ENCODE results near the gene BICD1. TPM values are rescaled to one million over a fixed set of nuclear protein-coding genes. Genes with fewer than 3 reads are reported as not detected.
A peak's percentile ranks its signal among the peaks of the same experiment; 100 is the strongest.

Gene BICD1
- total and polyA plus RNA-seq, 2 experiments from 2014 or later = 59.3 to 83.6 TPM

DNA sequence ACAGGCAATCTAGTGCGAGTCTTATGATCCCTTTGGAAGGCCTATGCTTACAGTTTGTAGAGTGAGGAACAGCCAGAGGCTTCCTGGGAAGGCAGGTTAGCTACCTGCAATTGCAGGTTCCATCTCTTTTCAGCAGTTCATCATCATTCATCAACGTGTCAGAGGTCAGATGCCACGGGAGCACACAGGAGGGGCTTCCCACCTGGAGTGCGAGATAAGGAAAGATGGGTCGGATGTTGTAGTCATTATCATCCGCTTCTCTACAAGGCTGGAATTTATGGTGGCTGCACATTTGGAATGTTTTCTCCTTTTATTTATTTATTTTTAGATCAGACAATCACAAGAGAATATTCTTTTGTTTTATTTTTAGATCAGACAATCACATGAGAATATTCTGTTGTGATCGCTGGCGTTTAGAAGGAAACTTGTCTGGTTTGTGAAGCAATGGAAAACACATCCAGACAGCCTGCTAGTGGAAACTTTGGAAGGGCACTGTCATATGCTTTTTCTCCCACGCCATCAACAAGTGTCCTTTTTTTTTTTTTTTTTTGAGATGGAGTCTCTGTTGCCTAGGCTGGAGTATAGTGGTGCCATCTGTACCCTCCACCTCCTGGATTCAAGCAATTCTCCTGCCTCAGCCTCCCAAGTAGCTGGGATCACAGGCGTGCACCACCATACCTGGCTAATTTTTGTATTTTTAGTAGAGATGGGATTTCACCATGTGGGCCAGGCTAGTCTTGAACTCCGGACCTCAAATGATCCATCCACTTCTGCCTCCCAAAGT, 1.9 kb upstream of the BICD1 start (continued):
- TF ChIP-seq, protein P1, sequence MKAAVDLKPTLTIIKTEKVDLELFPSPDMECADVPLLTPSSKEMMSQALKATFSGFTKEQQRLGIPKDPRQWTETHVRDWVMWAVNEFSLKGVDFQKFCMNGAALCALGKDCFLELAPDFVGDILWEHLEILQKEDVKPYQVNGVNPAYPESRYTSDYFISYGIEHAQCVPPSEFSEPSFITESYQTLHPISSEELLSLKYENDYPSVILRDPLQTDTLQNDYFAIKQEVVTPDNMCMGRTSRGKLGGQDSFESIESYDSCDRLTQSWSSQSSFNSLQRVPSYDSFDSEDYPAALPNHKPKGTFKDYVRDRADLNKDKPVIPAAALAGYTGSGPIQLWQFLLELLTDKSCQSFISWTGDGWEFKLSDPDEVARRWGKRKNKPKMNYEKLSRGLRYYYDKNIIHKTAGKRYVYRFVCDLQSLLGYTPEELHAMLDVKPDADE (IDR thresholded peaks at IDR 0.05) = no peak
- no peak for TF ChIP-seq STAT1 (IDR thresholded peaks at IDR 0.05; ENCODE audit: unreplicated experiment)
- TF ChIP-seq EZH2phosphoT487 (IDR thresholded peaks at IDR 0.05; ENCODE audit: unreplicated experiment) = no peak
- no peak for TF ChIP-seq JUNB (IDR thresholded peaks at IDR 0.05; ENCODE audit: unreplicated experiment)
- TF ChIP-seq REST (IDR thresholded peaks at IDR 0.05; ENCODE audit: unreplicated experiment) = no peak
- no peak for TF ChIP-seq EZH2 (IDR thresholded peaks at IDR 0.05; ENCODE audit: low read depth, unreplicated experiment)
- TF ChIP-seq NANOG (IDR thresholded peaks at IDR 0.05; ENCODE audit: borderline replicate concordance) = no peak
- no peak for TF ChIP-seq CREB1 (CRISPR knock-in tag; IDR thresholded peaks at IDR 0.05; ENCODE audit: low read depth)

- Mint-ChIP-seq H3K36me3 (ENCODE audit: low read depth) (peaks cover 10% of the 10 kb centered on the region; the same call in 2 of the 3 replicates), H3K27ac (peak overlapping the region; percentile 86), H3K27me3 (ENCODE audit: insufficient read depth, low read depth, poor library complexity) (peaks cover 4% of the 10 kb centered on the region), H3K4me3 (peak overlapping the region; percentile 78), H3K9me3 (peaks cover 2% of the 10 kb centered on the region), H3K4me1 (peaks cover 23% of the 10 kb centered on the region)
- Histone ChIP-seq H3F3A (replicated peaks; ENCODE audit: low read depth) (no peaks in the 10 kb centered on the region; the same call in 1 of the 2 replicates), H4K20me1 (replicated peaks; ENCODE audit: insufficient read depth) (no peaks in the 10 kb centered on the region), H3K9me2 (ENCODE audit: insufficient read depth) (peaks cover 10% of the 10 kb centered on the region), H3K4me3 (peak overlapping the region; percentile 95), H2AFZ (peak overlapping the region; percentile 67; the same call in 1 of the 2 replicates), H3K79me2 (replicated peaks; ENCODE audit: insufficient read depth) (peaks cover 42% of the 10 kb centered on the region), H3K27me3 (ENCODE audit: insufficient read depth) (no peaks in the 10 kb centered on the region), H3K27ac (ENCODE audit: low read depth) (peak overlapping the region; percentile 87), H3K4me2 (peak overlapping the region; percentile 96), H3K4me1 (ENCODE audit: insufficient read depth) (peaks cover 35% of the 10 kb centered on the region), H3K36me3 (ENCODE audit: insufficient read depth) (no peaks in the 10 kb centered on the region)
- TF ChIP-seq, protein P2, sequence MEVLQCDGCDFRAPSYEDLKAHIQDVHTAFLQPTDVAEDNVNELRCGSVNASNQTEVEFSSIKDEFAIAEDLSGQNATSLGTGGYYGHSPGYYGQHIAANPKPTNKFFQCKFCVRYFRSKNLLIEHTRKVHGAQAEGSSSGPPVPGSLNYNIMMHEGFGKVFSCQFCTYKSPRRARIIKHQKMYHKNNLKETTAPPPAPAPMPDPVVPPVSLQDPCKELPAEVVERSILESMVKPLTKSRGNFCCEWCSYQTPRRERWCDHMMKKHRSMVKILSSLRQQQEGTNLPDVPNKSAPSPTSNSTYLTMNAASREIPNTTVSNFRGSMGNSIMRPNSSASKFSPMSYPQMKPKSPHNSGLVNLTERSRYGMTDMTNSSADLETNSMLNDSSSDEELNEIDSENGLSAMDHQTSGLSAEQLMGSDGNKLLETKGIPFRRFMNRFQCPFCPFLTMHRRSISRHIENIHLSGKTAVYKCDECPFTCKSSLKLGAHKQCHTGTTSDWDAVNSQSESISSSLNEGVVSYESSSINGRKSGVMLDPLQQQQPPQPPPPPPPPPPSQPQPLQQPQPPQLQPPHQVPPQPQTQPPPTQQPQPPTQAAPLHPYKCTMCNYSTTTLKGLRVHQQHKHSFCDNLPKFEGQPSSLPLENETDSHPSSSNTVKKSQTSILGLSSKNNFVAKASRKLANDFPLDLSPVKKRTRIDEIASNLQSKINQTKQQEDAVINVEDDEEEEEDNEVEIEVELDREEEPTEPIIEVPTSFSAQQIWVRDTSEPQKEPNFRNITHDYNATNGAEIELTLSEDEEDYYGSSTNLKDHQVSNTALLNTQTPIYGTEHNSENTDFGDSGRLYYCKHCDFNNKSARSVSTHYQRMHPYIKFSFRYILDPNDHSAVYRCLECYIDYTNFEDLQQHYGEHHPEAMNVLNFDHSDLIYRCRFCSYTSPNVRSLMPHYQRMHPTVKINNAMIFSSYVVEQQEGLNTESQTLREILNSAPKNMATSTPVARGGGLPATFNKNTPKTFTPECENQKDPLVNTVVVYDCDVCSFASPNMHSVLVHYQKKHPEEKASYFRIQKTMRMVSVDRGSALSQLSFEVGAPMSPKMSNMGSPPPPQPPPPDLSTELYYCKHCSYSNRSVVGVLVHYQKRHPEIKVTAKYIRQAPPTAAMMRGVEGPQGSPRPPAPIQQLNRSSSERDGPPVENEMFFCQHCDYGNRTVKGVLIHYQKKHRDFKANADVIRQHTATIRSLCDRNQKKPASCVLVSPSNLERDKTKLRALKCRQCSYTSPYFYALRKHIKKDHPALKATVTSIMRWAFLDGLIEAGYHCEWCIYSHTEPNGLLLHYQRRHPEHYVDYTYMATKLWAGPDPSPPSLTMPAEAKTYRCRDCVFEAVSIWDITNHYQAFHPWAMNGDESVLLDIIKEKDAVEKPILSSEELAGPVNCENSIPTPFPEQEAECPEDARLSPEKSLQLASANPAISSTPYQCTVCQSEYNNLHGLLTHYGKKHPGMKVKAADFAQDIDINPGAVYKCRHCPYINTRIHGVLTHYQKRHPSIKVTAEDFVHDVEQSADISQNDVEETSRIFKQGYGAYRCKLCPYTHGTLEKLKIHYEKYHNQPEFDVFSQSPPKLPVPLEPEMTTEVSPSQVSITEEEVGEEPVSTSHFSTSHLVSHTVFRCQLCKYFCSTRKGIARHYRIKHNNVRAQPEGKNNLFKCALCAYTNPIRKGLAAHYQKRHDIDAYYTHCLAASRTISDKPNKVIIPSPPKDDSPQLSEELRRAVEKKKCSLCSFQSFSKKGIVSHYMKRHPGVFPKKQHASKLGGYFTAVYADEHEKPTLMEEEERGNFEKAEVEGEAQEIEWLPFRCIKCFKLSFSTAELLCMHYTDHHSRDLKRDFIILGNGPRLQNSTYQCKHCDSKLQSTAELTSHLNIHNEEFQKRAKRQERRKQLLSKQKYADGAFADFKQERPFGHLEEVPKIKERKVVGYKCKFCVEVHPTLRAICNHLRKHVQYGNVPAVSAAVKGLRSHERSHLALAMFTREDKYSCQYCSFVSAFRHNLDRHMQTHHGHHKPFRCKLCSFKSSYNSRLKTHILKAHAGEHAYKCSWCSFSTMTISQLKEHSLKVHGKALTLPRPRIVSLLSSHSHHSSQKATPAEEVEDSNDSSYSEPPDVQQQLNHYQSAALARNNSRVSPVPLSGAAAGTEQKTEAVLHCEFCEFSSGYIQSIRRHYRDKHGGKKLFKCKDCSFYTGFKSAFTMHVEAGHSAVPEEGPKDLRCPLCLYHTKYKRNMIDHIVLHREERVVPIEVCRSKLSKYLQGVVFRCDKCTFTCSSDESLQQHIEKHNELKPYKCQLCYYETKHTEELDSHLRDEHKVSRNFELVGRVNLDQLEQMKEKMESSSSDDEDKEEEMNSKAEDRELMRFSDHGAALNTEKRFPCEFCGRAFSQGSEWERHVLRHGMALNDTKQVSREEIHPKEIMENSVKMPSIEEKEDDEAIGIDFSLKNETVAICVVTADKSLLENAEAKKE (CRISPR knock-in tag; IDR thresholded peaks at IDR 0.05) = no peak
- ATAC-seq (peak; percentile 13), DNase-seq (ENCODE audit: low spot score) (no peak)
Observed at GRCh38 chr12:32105986-32106516, 596 bp upstream of the BICD1 start.
